ENCODE data around the gene AKAP8.

DNA sequence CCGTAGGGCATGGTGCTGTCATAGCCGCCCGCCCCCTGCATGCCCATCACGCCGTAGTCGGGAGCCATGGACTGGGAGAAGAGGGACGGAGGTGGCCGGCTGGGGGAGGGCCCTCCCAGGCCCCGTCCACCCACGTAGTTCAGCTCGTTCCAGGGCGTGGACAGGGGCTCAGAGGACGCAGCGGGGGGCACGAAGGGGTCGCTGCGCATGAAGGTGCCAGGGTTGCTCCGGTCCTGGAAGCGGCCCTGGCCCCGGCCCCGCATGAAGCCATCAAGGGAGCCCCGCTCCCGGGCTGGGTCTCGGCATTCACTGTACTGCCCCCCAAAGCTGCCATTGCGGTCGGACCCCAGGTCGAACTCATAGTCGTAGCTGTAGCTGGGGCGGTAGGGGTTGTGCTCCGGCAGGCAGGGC is 6.7 kb downstream of the AKAP8 start:
- TF ChIP-seq EZH2 (IDR thresholded peaks at IDR 0.05): no peak
- TF ChIP-seq POLR2AphosphoS5 (IDR thresholded peaks at IDR 0.05; ENCODE audit: borderline replicate concordance, low read depth, low read length): no peak
- no peak for TF ChIP-seq FOXP2 (optimal IDR thresholded peaks at IDR 0.05; ENCODE audit: control extremely low read depth, extremely low read length, insufficient read depth)

Measured in SK-N-MC (cell line).